ENCODE measurements around the gene ALDH4A1. TPM values are rescaled to one million over a fixed set of nuclear protein-coding genes. Genes with fewer than 3 reads are reported as not detected.
A peak's percentile ranks its signal among the peaks of the same experiment; 100 is the strongest.

ALDH4A1 gene
- total and polyA plus RNA-seq, 9 of the 15 experiments (the other 6 are each of a cell fraction or from before 2014, with no cell fraction given): 0.27 to 31.4 (median 16.6) TPM

- TF ChIP-seq SIX5 (IDR thresholded peaks at IDR 0.05; ENCODE audit: borderline replicate concordance in 1 of 2, insufficient read depth in 1 of 2, low read depth in 1 of 2, low read length in 2 of 2) (no peak), RFX7 (CRISPR knock-in tag; IDR thresholded peaks at IDR 0.05) (no peak), TCF3 (CRISPR knock-in tag; IDR thresholded peaks at IDR 0.05) (no peak), ZFP1 (CRISPR knock-in tag; IDR thresholded peaks at IDR 0.05) (no peak), MXD1 (CRISPR knock-in tag; IDR thresholded peaks at IDR 0.05; ENCODE audit: borderline replicate concordance, poor library complexity, severe bottlenecking) (no peak), FOXM1 (IDR thresholded peaks at IDR 0.05; ENCODE audit: low read depth) (no peak), FOXM1 (CRISPR knock-in tag; IDR thresholded peaks at IDR 0.05; ENCODE audit: low read depth) (no peak), TEAD2 (tag; IDR thresholded peaks at IDR 0.05) (no peak), ELF2 (CRISPR knock-in tag; IDR thresholded peaks at IDR 0.05) (peak; percentile 59; the same call in 1 of the 2 replicates), ZNF24 (IDR thresholded peaks at IDR 0.05) (no peak), CHD2 (IDR thresholded peaks at IDR 0.05; ENCODE audit: low read depth, low read length) (no peak; the same call in 1 of the 2 replicates), ZMIZ1 (IDR thresholded peaks at IDR 0.05; ENCODE audit: low read depth in 2 of 2, low read length in 2 of 2) (no peak), CREB1 (IDR thresholded peaks at IDR 0.05) (no peak; the same call in 1 of the 2 replicates), CREB1 (CRISPR knock-in tag; IDR thresholded peaks at IDR 0.05) (no peak), CBX8 (IDR thresholded peaks at IDR 0.05; ENCODE audit: borderline replicate concordance, extremely low read depth, low read depth, low read length, poor library complexity, severe bottlenecking) (no peak), NFE2L1 (tag; IDR thresholded peaks at IDR 0.05; ENCODE audit: borderline replicate concordance, low read depth) (no peak), SMARCA4 (IDR thresholded peaks at IDR 0.05) (0 out of 2 replicates have a peak, but pooled peaks have one; percentile 43)
- TF ChIP-seq, protein P1, sequence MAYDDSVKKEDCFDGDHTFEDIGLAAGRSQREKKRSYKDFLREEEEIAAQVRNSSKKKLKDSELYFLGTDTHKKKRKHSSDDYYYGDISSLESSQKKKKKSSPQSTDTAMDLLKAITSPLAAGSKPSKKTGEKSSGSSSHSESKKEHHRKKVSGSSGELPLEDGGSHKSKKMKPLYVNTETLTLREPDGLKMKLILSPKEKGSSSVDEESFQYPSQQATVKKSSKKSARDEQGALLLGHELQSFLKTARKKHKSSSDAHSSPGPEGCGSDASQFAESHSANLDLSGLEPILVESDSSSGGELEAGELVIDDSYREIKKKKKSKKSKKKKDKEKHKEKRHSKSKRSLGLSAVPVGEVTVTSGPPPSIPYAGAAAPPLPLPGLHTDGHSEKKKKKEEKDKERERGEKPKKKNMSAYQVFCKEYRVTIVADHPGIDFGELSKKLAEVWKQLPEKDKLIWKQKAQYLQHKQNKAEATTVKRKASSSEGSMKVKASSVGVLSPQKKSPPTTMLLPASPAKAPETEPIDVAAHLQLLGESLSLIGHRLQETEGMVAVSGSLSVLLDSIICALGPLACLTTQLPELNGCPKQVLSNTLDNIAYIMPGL (CRISPR knock-in tag; IDR thresholded peaks at IDR 0.05): no peak
- TF ChIP-seq, protein P2, sequence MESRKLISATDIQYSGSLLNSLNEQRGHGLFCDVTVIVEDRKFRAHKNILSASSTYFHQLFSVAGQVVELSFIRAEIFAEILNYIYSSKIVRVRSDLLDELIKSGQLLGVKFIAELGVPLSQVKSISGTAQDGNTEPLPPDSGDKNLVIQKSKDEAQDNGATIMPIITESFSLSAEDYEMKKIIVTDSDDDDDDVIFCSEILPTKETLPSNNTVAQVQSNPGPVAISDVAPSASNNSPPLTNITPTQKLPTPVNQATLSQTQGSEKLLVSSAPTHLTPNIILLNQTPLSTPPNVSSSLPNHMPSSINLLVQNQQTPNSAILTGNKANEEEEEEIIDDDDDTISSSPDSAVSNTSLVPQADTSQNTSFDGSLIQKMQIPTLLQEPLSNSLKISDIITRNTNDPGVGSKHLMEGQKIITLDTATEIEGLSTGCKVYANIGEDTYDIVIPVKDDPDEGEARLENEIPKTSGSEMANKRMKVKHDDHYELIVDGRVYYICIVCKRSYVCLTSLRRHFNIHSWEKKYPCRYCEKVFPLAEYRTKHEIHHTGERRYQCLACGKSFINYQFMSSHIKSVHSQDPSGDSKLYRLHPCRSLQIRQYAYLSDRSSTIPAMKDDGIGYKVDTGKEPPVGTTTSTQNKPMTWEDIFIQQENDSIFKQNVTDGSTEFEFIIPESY (CRISPR knock-in tag; IDR thresholded peaks at IDR 0.05): no peak
These were observed 4.9 kb upstream of the ALDH4A1 start (continued) for GRCh38 chr1:18907021-18907916.
